RKO (cell line): Measurements from ENCODE around the gene SOX9.
A peak's percentile ranks its signal among the peaks of the same experiment; 100 is the strongest.
"Not testable (repeated sequence)": the region's sequence is repeated elsewhere in the genome, so short reads cannot be mapped to it uniquely, and the experiment has no call there.

ENCODE experiments used
- DNase-seq: peaks from one replicate; pipeline ENCODE4 v3.0.0-alpha.2; 2016; ENCODE audit warnings: low spot score

SOX9 gene

DNA sequence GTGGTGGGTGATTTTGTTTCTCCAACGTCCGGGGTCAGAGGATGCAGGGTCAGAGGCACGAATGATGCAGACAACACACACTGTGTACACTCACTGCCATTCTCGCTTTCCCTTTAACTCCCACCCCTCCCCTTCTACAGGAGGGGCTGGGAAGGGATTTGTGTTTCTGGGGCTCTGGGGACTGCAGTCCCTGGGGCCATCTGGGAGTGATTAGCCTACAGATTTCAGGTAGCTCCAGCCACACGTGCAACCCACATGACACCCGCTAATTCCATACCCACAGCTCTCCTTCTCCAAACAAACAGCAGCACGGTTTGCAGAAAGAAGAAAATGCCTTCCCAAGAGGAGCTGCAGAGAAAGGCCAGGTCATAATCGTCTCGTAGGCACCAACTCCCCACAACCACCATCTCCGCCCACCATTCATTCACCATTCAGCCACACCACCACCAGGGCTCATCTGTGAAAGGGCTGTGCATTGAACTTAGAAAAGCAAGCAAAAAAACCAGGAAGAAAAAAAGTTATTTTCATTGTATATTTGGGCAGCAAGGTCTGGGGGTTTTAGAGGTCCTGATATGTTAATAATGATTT is 9.4 kb upstream of the SOX9 start:
- no peak for DNase-seq

GRCh38 chr17:72111926-72112325 is 8.9 kb upstream of the SOX9 start:
- DNase-seq, result not testable (repeated sequence)

GRCh38 chr17:72113751-72114150 is 7.1 kb upstream of the SOX9 start:
- no peak for DNase-seq

GRCh38 chr17:72115781-72116525 is 4.9 kb upstream of the SOX9 start:
- no peak for DNase-seq

- no peak for DNase-seq
Measured at GRCh38 chr17:72116661-72117521, 3.9 kb upstream of the SOX9 start.

GRCh38 chr17:72117535-72118334 is 3.1 kb upstream of the SOX9 start:
- no peak for DNase-seq

DNA sequence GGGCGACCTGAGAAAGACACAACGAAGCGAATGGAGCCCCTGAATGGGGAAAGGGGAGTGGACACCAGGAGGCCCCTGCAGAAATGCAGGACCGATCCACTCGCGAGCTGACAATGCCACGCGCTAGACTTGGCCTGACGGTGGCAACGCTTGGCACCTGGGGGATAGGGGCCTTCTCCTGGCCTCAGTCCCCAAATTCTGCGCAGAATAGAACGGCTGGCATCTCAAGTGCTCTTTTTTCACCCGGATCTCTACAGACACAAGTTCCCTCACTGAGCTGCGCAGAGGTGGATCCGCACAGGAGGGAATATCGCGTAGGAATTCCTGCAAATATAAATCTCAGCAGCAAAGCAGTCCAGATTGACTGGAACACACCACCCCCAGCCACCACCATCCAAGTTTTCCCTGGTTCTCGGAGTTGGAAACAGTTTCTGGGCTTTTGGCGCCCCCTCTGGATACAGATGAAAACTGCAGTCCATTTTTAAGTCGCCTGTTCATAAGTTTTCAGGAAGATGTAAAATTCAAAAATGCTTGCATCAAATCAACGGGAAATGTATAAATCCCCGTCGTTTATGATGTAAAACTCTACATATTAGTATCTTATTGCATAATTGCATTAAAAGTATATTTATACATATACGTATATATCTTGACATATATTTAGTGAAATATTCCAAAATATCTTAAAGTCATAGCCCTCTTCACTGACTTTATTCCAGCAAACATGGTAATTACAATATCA is 2.3 kb upstream of the SOX9 start:
- peak; percentile 52 for DNase-seq

DNA sequence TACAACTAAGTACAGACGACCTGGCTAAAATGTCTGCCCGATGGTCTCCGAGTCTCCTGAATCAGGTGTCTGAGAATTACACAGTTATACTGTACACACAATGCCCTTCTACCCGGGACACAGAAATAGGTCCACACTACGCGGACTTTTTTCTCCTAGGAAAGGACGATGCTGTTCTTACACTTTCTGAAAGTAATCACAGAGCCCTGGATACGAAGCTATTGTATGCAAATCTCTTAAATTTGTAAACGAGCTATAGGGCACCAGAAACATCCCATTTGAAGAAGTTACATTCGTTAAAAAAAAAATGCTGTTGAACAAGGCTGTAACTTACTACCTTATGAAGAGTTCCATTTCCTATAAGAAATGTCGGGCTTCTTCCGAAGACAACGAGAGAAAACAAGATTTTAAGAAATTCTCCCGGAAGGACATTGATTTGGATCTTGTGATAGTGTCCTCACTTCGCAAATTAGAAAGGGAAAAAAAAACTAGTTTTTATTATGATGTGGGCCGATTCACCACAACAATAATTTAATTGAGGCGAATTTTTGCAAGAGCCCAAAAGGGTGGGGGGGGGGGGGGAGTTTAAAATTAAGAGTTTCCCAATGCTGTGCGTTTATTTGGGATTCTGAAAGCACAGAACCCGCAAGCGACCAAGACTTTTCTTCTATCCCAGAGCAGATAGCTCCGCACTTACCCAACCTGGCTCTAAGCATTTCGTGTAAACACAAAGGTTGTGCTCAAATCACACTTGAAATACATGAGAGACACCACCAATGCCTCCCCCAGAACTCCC is 1.5 kb upstream of the SOX9 start:
- DNase-seq, result no peak

DNA sequence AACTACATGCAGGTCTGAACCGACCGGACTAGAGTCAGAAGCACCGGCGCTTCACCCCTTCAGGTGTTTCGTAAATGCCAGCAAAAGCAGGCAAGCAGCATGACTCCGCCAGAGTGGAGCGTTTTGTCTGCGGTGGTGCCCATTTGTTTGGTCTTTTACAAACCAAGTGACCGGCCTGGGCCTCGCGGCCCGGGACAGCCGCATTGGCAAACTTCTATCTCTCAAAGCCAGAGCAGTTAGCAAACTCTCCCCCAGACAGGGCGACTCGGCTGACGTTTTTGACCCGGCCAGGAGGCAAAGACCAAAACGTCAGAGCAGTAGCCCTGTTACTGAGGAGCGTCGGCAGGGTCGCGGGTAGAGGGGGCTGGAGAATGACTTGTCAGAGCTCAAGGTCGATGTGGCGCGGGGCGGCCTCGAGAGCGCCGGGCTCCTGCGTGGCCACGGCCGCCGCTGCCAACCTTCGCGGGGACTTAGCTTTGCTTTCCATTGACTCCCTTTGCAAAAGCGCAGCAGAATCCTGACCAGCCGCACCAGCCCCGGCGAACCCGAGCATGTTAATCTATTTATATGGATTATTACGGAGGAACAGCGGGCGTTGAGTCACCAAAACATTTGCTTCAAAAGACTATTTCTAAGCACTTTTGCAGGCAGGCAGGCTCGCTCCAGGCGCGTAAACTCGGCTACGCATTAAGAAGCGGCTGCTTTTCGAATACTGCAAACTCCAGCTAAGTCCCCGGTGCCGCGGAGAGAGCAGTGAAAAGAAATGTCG is 763 bp upstream of the SOX9 start:
- peak; percentile 24 for DNase-seq

DNA sequence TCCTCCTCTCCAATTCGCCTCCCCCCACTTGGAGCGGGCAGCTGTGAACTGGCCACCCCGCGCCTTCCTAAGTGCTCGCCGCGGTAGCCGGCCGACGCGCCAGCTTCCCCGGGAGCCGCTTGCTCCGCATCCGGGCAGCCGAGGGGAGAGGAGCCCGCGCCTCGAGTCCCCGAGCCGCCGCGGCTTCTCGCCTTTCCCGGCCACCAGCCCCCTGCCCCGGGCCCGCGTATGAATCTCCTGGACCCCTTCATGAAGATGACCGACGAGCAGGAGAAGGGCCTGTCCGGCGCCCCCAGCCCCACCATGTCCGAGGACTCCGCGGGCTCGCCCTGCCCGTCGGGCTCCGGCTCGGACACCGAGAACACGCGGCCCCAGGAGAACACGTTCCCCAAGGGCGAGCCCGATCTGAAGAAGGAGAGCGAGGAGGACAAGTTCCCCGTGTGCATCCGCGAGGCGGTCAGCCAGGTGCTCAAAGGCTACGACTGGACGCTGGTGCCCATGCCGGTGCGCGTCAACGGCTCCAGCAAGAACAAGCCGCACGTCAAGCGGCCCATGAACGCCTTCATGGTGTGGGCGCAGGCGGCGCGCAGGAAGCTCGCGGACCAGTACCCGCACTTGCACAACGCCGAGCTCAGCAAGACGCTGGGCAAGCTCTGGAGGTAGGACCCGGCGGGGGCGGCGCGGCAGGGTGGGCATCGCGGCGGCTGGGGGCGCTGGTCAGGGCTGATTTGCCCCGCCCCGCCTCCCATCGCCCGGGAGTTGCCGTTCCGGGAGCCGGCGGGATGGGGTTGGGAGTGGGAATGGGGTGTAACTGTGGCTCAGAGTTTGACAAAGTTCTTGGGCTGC is 567 bp downstream of the SOX9 start:
- DNase-seq, result no peak

- DNase-seq, result no peak
Measured at GRCh38 chr17:72122010-72122764, 1.4 kb downstream of the SOX9 start.

DNA sequence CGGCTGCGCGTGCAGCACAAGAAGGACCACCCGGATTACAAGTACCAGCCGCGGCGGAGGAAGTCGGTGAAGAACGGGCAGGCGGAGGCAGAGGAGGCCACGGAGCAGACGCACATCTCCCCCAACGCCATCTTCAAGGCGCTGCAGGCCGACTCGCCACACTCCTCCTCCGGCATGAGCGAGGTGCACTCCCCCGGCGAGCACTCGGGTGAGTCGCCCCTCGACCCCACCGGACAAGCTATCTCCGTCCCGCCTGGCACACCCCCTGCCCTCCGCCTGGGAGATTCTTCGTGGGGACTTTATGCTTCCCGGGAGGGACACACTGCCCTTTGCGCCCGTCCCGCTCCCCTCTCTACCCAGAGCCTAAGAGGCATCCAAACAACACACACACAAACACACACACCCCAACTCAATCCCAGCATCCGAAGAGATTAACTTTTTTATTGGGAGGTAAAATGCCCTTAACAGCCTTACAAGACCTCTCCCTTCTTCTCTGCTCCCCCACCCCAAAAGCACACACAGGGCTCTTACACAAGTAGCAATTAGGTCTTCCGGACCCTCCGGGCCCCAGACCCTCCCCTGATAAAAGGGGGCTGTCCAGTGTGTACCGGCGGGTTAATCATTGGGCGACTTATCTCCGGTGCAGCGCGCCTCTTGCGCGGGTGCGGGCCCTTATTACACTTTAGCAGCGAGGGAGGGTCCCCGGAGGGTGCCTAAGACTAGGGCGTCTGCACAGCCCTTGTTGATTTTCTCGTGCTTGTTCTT is 2.1 kb downstream of the SOX9 start:
- DNase-seq, result no peak

DNA sequence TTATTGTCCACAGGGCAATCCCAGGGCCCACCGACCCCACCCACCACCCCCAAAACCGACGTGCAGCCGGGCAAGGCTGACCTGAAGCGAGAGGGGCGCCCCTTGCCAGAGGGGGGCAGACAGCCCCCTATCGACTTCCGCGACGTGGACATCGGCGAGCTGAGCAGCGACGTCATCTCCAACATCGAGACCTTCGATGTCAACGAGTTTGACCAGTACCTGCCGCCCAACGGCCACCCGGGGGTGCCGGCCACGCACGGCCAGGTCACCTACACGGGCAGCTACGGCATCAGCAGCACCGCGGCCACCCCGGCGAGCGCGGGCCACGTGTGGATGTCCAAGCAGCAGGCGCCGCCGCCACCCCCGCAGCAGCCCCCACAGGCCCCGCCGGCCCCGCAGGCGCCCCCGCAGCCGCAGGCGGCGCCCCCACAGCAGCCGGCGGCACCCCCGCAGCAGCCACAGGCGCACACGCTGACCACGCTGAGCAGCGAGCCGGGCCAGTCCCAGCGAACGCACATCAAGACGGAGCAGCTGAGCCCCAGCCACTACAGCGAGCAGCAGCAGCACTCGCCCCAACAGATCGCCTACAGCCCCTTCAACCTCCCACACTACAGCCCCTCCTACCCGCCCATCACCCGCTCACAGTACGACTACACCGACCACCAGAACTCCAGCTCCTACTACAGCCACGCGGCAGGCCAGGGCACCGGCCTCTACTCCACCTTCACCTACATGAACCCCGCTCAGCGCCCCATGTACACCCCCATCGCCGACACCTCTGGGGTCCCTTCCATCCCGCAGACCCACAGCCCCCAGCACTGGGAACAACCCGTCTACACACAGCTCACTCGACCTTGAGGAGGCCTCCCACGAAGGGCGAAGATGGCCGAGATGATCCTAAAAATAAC is 3.0 kb downstream of the SOX9 start:
- no peak for DNase-seq

- no peak for DNase-seq
Measured at GRCh38 chr17:72124438-72124775, 3.6 kb downstream of the SOX9 start.

DNA sequence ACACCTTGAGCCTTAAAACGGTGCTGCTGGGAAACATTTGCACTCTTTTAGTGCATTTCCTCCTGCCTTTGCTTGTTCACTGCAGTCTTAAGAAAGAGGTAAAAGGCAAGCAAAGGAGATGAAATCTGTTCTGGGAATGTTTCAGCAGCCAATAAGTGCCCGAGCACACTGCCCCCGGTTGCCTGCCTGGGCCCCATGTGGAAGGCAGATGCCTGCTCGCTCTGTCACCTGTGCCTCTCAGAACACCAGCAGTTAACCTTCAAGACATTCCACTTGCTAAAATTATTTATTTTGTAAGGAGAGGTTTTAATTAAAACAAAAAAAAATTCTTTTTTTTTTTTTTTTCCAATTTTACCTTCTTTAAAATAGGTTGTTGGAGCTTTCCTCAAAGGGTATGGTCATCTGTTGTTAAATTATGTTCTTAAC is 4.4 kb downstream of the SOX9 start:
- DNase-seq, result no peak

- no peak for DNase-seq
Measured at GRCh38 chr17:72125742-72126141, 4.9 kb downstream of the SOX9 start.
